ENCODE results near the gene MSX1.
A peak's percentile ranks its signal among the peaks of the same experiment; 100 is the strongest.
"Not testable (repeated sequence)": the region's sequence is repeated elsewhere in the genome, so short reads cannot be mapped to it uniquely, and the experiment has no call there.

Gene MSX1

GRCh38 chr4:4859325-4859798, at the start of gene MSX1:
Gene MSX1 (plus strand): TSS chr4:4859665. CDS start chr4:4859900, 235 bp downstream.
- DNase-seq, result peak; percentile 55 to 72

- no peak for DNase-seq
Measured at GRCh38 chr4:4810092-4810774, 49.2 kb upstream of the MSX1 start.

- no peak for DNase-seq
Measured at GRCh38 chr4:4810778-4811177, 48.7 kb upstream of the MSX1 start.

- DNase-seq, result no peak
Measured at GRCh38 chr4:4812145-4812794, 47.2 kb upstream of the MSX1 start.

- no peak for DNase-seq
Measured at GRCh38 chr4:4818415-4819212, 40.9 kb upstream of the MSX1 start.

- no peak for DNase-seq
Measured at GRCh38 chr4:4819213-4819606, 40.3 kb upstream of the MSX1 start.

- DNase-seq, result no peak
Measured at GRCh38 chr4:4820261-4820660, 39.2 kb upstream of the MSX1 start.

GRCh38 chr4:4820739-4821138, 38.7 kb upstream of the MSX1 start:
- no peak for DNase-seq

GRCh38 chr4:4821577-4821976, 37.9 kb upstream of the MSX1 start:
- no peak for DNase-seq

GRCh38 chr4:4822286-4822685, 37.2 kb upstream of the MSX1 start:
- not testable (repeated sequence) for DNase-seq

- no peak for DNase-seq
Measured at GRCh38 chr4:4823621-4824162, 35.8 kb upstream of the MSX1 start.

GRCh38 chr4:4824232-4824631, 35.2 kb upstream of the MSX1 start:
- DNase-seq, result no peak

GRCh38 chr4:4825431-4825830, 34.0 kb upstream of the MSX1 start:
- DNase-seq, result no peak

- no peak for DNase-seq
Measured at GRCh38 chr4:4829837-4830236, 29.6 kb upstream of the MSX1 start.

GRCh38 chr4:4831266-4831665, 28.2 kb upstream of the MSX1 start:
- no peak for DNase-seq

GRCh38 chr4:4831825-4832224, 27.6 kb upstream of the MSX1 start:
- no peak for DNase-seq

- DNase-seq, result no peak
Measured at GRCh38 chr4:4836044-4836443, 23.4 kb upstream of the MSX1 start.

GRCh38 chr4:4837316-4837715, 22.1 kb upstream of the MSX1 start:
- DNase-seq, result no peak

GRCh38 chr4:4838051-4838935, 21.2 kb upstream of the MSX1 start:
- DNase-seq, result no peak

- no peak for DNase-seq
Measured at GRCh38 chr4:4838936-4839810, 20.3 kb upstream of the MSX1 start.

GRCh38 chr4:4840351-4840750, 19.1 kb upstream of the MSX1 start:
- no peak for DNase-seq

All from SHP77 (cell line).